ENCODE measurements around the gene CEP112. TPM values are rescaled to one million over a fixed set of nuclear protein-coding genes. Genes with fewer than 3 reads are reported as not detected.

The CEP112 gene
- polyA plus RNA-seq, 1 donor (not counting 4 experiments of a cell fraction or from before 2014, with no cell fraction given), result 2.6 TPM

DNA sequence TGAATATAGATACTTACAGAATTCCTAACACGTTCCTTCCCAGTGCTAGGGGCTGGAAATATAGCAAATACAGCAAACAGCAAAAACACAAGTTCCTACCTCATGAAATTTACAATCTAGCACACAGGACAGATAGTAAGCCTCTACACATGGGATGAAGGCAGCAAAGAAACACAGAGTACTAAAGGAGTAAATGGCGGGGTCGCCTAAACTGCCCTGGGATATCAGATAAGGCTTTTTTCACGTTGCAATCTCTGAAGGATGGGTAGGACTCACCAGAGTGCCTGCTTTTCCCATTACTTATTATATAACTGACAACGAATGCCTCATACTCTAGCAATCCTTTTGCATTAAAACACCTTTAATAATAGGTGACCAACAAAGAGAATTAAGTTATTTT lies 19.8 kb downstream of the CEP112 start:
- Histone ChIP-seq H3K4me1 (ENCODE audit: control insufficient read depth, extremely low read depth, insufficient read depth, low read length) (no peaks in the 10 kb centered on the region), H3K9me3 (ENCODE audit: control insufficient read depth, low read depth, low read length) (no peaks in the 10 kb centered on the region), H3K27me3 (ENCODE audit: control insufficient read depth, extremely low read depth, insufficient read depth, low read length) (no peaks in the 10 kb centered on the region), H3K4me2 (ENCODE audit: control insufficient read depth, extremely low read depth, insufficient read depth, low read depth, low read length) (no peak overlapping the region), H3K9ac (ENCODE audit: control insufficient read depth, extremely low read depth, insufficient read depth, low read length) (no peak overlapping the region), H3K79me2 (ENCODE audit: control insufficient read depth, insufficient read depth, low read length) (no peaks in the 10 kb centered on the region), H3K9me1 (ENCODE audit: control insufficient read depth, extremely low read depth, insufficient read depth, low read length) (no peaks in the 10 kb centered on the region), H2AFZ (ENCODE audit: control insufficient read depth, low read length) (no peak overlapping the region), H3K4me3 (ENCODE audit: control insufficient read depth in 2 of 3, extremely low read depth in 1 of 3, insufficient read depth in 2 of 3, low read depth in 1 of 3, low read length in 3 of 3) (no peak overlapping the region), H3K27ac (ENCODE audit: control insufficient read depth, insufficient read depth, low read length) (no peak overlapping the region), H4K20me1 (ENCODE audit: control insufficient read depth, extremely low read depth, insufficient read depth, low read length) (no peaks in the 10 kb centered on the region), H3K36me3 (ENCODE audit: control insufficient read depth in 2 of 2, extremely low read depth in 1 of 2, insufficient read depth in 2 of 2, low read length in 2 of 2) (no peaks in the 10 kb centered on the region)
- dilution Hi-C loops (cut with MboI; ENCODE audit: extremely low pct_ligation_motif_present, low sequenced_read_pairs), result no loop called here
- FAIRE-seq, result no peak
- DNase-seq (ENCODE audit: low read depth, low spot score), result no peak
- TF ChIP-seq, protein P1, sequence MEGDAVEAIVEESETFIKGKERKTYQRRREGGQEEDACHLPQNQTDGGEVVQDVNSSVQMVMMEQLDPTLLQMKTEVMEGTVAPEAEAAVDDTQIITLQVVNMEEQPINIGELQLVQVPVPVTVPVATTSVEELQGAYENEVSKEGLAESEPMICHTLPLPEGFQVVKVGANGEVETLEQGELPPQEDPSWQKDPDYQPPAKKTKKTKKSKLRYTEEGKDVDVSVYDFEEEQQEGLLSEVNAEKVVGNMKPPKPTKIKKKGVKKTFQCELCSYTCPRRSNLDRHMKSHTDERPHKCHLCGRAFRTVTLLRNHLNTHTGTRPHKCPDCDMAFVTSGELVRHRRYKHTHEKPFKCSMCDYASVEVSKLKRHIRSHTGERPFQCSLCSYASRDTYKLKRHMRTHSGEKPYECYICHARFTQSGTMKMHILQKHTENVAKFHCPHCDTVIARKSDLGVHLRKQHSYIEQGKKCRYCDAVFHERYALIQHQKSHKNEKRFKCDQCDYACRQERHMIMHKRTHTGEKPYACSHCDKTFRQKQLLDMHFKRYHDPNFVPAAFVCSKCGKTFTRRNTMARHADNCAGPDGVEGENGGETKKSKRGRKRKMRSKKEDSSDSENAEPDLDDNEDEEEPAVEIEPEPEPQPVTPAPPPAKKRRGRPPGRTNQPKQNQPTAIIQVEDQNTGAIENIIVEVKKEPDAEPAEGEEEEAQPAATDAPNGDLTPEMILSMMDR (optimal IDR thresholded peaks at IDR 0.05 in 1 of 3, IDR thresholded peaks at IDR 0.05 in 1 of 3, conservative IDR thresholded peaks at IDR 0.05 in 1 of 3; ENCODE audit: extremely low read depth in 1 of 3, insufficient read depth in 2 of 3, low read length in 3 of 3), result no peak
- TF ChIP-seq EZH2 (IDR thresholded peaks at IDR 0.05; ENCODE audit: low read length), result no peak

DNA sequence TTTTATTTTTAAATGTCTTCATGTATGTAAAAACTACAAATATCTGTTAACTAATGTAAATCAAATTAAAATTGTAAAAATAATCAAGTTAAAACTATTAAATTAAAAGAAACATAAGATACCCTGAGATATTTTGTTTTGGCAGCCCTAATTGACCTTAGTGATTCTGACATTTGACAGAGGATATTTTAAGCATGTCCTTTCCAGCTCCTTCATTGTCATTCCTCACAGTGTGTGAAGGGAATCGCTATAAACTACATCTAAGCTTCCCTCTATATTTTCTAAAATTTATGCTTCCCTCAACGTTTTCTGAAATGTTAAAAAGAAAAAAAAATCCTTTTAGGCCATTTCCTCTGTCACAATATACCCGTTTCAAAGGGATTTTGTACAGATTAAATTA lies 20.2 kb downstream of the CEP112 start:
- TF ChIP-seq, protein P1 (optimal IDR thresholded peaks at IDR 0.05 in 1 of 3, IDR thresholded peaks at IDR 0.05 in 1 of 3, conservative IDR thresholded peaks at IDR 0.05 in 1 of 3; ENCODE audit: extremely low read depth in 1 of 3, insufficient read depth in 2 of 3, low read length in 3 of 3), result no peak
- TF ChIP-seq EZH2 (IDR thresholded peaks at IDR 0.05; ENCODE audit: low read length), result no peak
- DNase-seq (ENCODE audit: low read depth, low spot score), result no peak
- no peaks in the 10 kb centered on the region for H3K9me1 ChIP-seq (ENCODE audit: control insufficient read depth, extremely low read depth, insufficient read depth, low read length)
- no peak overlapping the region for H3K27ac ChIP-seq (ENCODE audit: control insufficient read depth, insufficient read depth, low read length)
- no peaks in the 10 kb centered on the region for H3K27me3 ChIP-seq (ENCODE audit: control insufficient read depth, extremely low read depth, insufficient read depth, low read length)
- dilution Hi-C loops (cut with MboI; ENCODE audit: extremely low pct_ligation_motif_present, low sequenced_read_pairs), result no loop called here
- H2AFZ ChIP-seq (ENCODE audit: control insufficient read depth, low read length), result no peak overlapping the region
- H3K79me2 ChIP-seq (ENCODE audit: control insufficient read depth, insufficient read depth, low read length), result no peaks in the 10 kb centered on the region
- no peak for FAIRE-seq
- no peak overlapping the region for H3K9ac ChIP-seq (ENCODE audit: control insufficient read depth, extremely low read depth, insufficient read depth, low read length)
- H3K4me2 ChIP-seq (ENCODE audit: control insufficient read depth, extremely low read depth, insufficient read depth, low read depth, low read length), result no peak overlapping the region
- H3K4me1 ChIP-seq (ENCODE audit: control insufficient read depth, extremely low read depth, insufficient read depth, low read length), result no peaks in the 10 kb centered on the region
- H3K36me3 ChIP-seq (ENCODE audit: control insufficient read depth in 2 of 2, extremely low read depth in 1 of 2, insufficient read depth in 2 of 2, low read length in 2 of 2), result no peaks in the 10 kb centered on the region
- H3K4me3 ChIP-seq (ENCODE audit: control insufficient read depth in 2 of 3, extremely low read depth in 1 of 3, insufficient read depth in 2 of 3, low read depth in 1 of 3, low read length in 3 of 3), result no peak overlapping the region
- no peaks in the 10 kb centered on the region for H4K20me1 ChIP-seq (ENCODE audit: control insufficient read depth, extremely low read depth, insufficient read depth, low read length)
- H3K9me3 ChIP-seq (ENCODE audit: control insufficient read depth, low read depth, low read length), result no peaks in the 10 kb centered on the region

Measured in keratinocyte (primary cell).